BLaER1 (cell line): Measurements from ENCODE around the gene EHMT1.

Experiments used
- H3K27ac ChIP-seq: shearing (Covaris generic); formaldehyde crosslinking; 2 replicates; pipeline ENCODE4 v1.8.1; 2022
- H3K27me3 ChIP-seq: shearing (Covaris generic); formaldehyde crosslinking; 2 replicates; pipeline ENCODE4 v1.8.1; 2022
- H3K36me3 ChIP-seq: shearing (Covaris generic); formaldehyde crosslinking; 2 replicates; pipeline ENCODE4 v1.8.1; 2022
- H3K4me1 ChIP-seq: shearing (Covaris generic); formaldehyde crosslinking; 2 replicates; pipeline ENCODE4 v1.8.1; 2022
- H3K4me2 ChIP-seq: shearing (Covaris generic); formaldehyde crosslinking; 2 replicates; pipeline ENCODE4 v1.8.1; 2022
- H3K4me3 ChIP-seq: shearing (Covaris generic); formaldehyde crosslinking; 2 replicates; pipeline ENCODE4 v1.8.1; 2022
- H3K9ac ChIP-seq: shearing (Covaris generic); formaldehyde crosslinking; 2 replicates; pipeline ENCODE4 v1.8.1; 2022
- H3K9me3 ChIP-seq: shearing (Covaris generic); formaldehyde crosslinking; 2 replicates; pipeline ENCODE4 v1.8.1; 2022
- H4K20me1 ChIP-seq: shearing (Covaris generic); formaldehyde crosslinking; 2 replicates; pipeline ENCODE4 v1.8.1; 2022
- Cebpa-rat ChIP-seq: shearing (Covaris generic); IDR thresholded peaks from 2 replicates; pipeline ENCODE4 v1.8.1; 2022

Gene EHMT1

DNA sequence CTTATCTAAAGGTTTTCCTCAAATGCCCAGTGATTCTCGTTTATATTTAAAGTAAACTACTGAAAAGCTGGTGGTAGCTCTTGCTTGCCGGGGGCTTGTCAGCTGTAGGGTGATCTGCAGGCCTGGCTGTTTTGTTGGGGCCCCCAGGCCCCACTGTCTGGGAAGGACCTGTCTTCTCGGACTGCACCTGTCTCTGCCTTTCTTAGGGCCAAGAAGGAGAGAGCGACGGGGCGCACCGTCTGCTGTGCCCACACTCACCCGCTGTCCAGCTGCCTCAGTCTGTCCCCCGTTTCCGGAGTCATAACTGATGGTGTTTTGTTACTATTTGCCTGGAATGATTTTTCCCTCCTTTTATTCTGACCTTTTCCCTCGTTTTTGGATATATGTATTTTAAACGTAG is 164.7 kb downstream of the EHMT1 start:
- H3K9ac ChIP-seq: no peak overlapping the region
- no peak overlapping the region for H3K4me2 ChIP-seq
- H3K27ac ChIP-seq: no peak overlapping the region
- H3K4me3 ChIP-seq: no peak overlapping the region
- H3K9me3 ChIP-seq: no peaks in the 10 kb centered on the region
- H3K36me3 ChIP-seq: peaks cover 100% of the 10 kb centered on the region
- TF ChIP-seq Cebpa-rat: no peak
- H3K27me3 ChIP-seq: no peaks in the 10 kb centered on the region
- H4K20me1 ChIP-seq: peaks cover 84% of the 10 kb centered on the region
- H3K4me1 ChIP-seq: no peaks in the 10 kb centered on the region

DNA sequence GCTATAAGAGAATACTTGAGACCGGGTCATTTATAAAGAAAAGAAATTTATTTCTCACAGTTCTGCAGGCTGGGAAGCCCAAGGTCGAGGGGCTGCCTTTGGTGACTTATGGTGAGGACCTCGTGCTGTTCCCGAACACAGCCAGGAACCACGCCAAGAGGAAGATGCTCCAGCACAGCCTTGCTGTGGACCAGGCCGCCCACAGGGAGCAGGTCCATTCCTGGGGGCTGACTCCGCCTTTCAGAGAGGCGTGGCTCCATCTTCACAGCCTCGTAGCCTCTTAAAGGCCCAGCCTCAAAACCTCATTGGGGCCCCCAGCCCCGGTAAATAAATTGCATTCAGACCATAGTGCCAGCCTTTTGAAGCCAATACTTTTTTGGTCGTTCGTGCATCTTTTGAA is 165.2 kb downstream of the EHMT1 start:
- Histone ChIP-seq H3K4me2 (no peak overlapping the region), H3K27me3 (no peaks in the 10 kb centered on the region), H4K20me1 (peaks cover 84% of the 10 kb centered on the region), H3K9me3 (no peaks in the 10 kb centered on the region), H3K9ac (no peak overlapping the region), H3K36me3 (peaks cover 100% of the 10 kb centered on the region), H3K27ac (no peak overlapping the region), H3K4me1 (no peaks in the 10 kb centered on the region), H3K4me3 (no peak overlapping the region)
- no peak for TF ChIP-seq Cebpa-rat

DNA sequence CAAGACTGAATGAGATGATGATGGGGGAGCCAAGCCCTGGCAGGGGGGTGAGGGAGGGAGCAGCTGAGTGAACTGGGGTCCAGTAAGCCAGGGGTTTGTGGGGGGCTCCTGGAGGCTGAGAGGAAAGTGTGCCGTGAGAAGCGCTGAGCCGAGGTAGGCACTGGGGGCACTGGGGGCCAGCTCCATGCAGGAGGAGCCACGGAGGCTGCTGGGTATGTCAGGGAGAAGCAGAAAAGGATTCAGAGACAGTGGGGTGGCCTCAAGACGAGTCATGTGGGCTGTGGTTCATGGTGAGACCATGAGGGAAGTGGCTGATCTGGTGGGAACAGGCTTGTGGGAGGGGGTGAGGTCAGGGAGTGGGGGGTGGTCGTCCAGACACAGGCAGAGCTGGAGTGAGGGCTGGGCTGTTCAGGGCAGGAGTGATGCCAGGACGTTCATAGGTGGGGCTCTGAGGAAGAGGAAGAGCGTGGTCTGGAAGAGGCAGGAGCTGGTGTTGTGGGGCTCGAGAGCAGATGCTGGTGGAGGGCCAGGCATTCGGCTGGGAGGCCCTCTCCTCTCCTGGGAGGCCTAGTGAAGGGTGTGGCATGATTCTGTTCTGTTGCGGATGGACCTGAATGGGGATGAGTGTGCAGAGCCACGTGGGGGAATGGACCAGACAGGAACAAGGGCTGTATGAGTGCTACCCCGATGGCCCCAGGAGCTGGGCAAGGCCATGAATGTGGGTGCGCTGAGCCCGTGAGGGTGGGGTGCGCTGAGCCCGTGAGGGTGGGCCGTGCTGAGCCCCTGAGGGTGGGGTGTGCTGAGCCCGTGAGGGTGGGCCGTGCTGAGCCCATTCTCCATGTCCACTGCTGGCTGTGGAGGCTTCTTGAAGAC is 166.1 kb downstream of the EHMT1 start:
- no peak overlapping the region for H3K27ac ChIP-seq
- no peaks in the 10 kb centered on the region for H3K9me3 ChIP-seq
- no peaks in the 10 kb centered on the region for H3K4me1 ChIP-seq
- peaks cover 100% of the 10 kb centered on the region for H3K36me3 ChIP-seq
- no peak overlapping the region for H3K4me3 ChIP-seq
- TF ChIP-seq Cebpa-rat: no peak
- H4K20me1 ChIP-seq: peaks cover 85% of the 10 kb centered on the region
- no peaks in the 10 kb centered on the region for H3K27me3 ChIP-seq
- no peak overlapping the region for H3K4me2 ChIP-seq
- H3K9ac ChIP-seq: no peak overlapping the region

GRCh38 chr9:137785704-137786161 is 166.9 kb downstream of the EHMT1 start:
- H3K27me3 ChIP-seq: no peaks in the 10 kb centered on the region
- H3K27ac ChIP-seq: no peak overlapping the region
- H4K20me1 ChIP-seq: peaks cover 92% of the 10 kb centered on the region
- no peak overlapping the region for H3K4me2 ChIP-seq
- TF ChIP-seq Cebpa-rat: no peak
- no peak overlapping the region for H3K4me3 ChIP-seq
- H3K9me3 ChIP-seq: no peaks in the 10 kb centered on the region
- no peaks in the 10 kb centered on the region for H3K4me1 ChIP-seq
- no peak overlapping the region for H3K9ac ChIP-seq
- peaks cover 100% of the 10 kb centered on the region for H3K36me3 ChIP-seq

- Histone ChIP-seq H3K9ac (no peak overlapping the region), H3K27ac (no peak overlapping the region), H3K4me1 (no peaks in the 10 kb centered on the region), H3K27me3 (no peaks in the 10 kb centered on the region), H3K36me3 (peaks cover 100% of the 10 kb centered on the region), H3K9me3 (no peaks in the 10 kb centered on the region), H3K4me3 (no peak overlapping the region), H3K4me2 (no peak overlapping the region), H4K20me1 (peaks cover 89% of the 10 kb centered on the region)
- TF ChIP-seq Cebpa-rat: no peak
These were observed 167.7 kb downstream of the EHMT1 start for GRCh38 chr9:137786511-137786920.

- no peak overlapping the region for H3K4me2 ChIP-seq
- peaks cover 80% of the 10 kb centered on the region for H4K20me1 ChIP-seq
- no peaks in the 10 kb centered on the region for H3K4me1 ChIP-seq
- TF ChIP-seq Cebpa-rat: no peak
- H3K9ac ChIP-seq: no peak overlapping the region
- H3K36me3 ChIP-seq: peaks cover 100% of the 10 kb centered on the region
- H3K27ac ChIP-seq: no peak overlapping the region
- no peak overlapping the region for H3K4me3 ChIP-seq
- no peaks in the 10 kb centered on the region for H3K27me3 ChIP-seq
- H3K9me3 ChIP-seq: no peaks in the 10 kb centered on the region
These were observed 168.6 kb downstream of the EHMT1 start for GRCh38 chr9:137787381-137787780.

DNA sequence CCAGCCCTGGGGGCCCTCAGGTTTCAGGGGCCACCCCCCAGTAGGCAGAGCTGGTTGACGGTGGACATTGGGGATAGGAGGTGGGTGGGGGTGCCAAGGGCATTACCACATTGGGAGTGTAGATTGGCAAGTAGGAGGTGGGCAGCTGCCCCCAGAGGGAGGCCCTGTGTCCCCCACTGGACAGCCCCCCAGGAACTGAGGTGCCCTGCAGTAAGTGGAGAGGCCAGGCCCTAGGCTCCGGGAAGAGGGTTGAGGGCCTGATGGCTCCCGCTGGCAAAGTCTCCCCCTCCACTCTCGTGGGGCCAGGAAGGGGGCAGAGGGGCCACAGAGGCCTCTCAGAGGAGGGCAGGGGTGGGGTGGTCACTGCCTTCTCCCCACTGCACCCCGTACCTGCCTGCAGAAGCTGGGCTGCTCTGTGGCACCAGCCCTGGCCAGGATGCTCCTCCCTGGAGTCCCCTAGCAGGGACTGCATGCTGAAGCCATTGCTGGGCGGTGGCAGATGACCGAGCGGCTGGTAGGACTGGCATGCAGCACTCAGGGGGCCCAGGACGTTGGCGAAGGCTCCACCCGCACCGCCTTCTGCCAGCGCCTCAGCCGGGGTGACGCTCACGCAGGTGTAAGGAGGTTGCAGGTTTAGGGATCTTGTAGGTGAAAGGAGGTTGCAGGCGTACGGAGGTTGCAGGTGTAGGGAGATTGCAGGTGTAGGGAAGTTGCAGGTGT is 169.1 kb downstream of the EHMT1 start:
- TF ChIP-seq Cebpa-rat: no peak
- Histone ChIP-seq H3K4me1 (no peaks in the 10 kb centered on the region), H3K27me3 (no peaks in the 10 kb centered on the region), H3K36me3 (peaks cover 100% of the 10 kb centered on the region), H3K27ac (no peak overlapping the region), H3K4me3 (no peak overlapping the region), H3K9me3 (no peaks in the 10 kb centered on the region), H4K20me1 (peaks cover 78% of the 10 kb centered on the region), H3K9ac (no peak overlapping the region), H3K4me2 (no peak overlapping the region)

GRCh38 chr9:137788561-137789294 is 169.9 kb downstream of the EHMT1 start:
- no peak for TF ChIP-seq Cebpa-rat
- Histone ChIP-seq H3K4me2 (no peak overlapping the region), H3K9ac (no peak overlapping the region)

GRCh38 chr9:137789295-137789895 is 170.6 kb downstream of the EHMT1 start:
- H3K9me3 ChIP-seq: no peaks in the 10 kb centered on the region
- H4K20me1 ChIP-seq: peaks cover 72% of the 10 kb centered on the region
- H3K27ac ChIP-seq: no peak overlapping the region
- H3K36me3 ChIP-seq: peaks cover 99% of the 10 kb centered on the region
- H3K27me3 ChIP-seq: no peaks in the 10 kb centered on the region
- H3K4me2 ChIP-seq: no peak overlapping the region
- H3K4me3 ChIP-seq: no peak overlapping the region
- no peaks in the 10 kb centered on the region for H3K4me1 ChIP-seq
- no peak for TF ChIP-seq Cebpa-rat
- H3K9ac ChIP-seq: no peak overlapping the region

More at GRCh38 chr9:137788561-137789294, 169.9 kb downstream of the EHMT1 start:
- H3K4me3 ChIP-seq: no peak overlapping the region
- H4K20me1 ChIP-seq: peaks cover 77% of the 10 kb centered on the region
- H3K9me3 ChIP-seq: no peaks in the 10 kb centered on the region
- no peaks in the 10 kb centered on the region for H3K4me1 ChIP-seq
- H3K36me3 ChIP-seq: peaks cover 100% of the 10 kb centered on the region
- no peaks in the 10 kb centered on the region for H3K27me3 ChIP-seq
- H3K27ac ChIP-seq: no peak overlapping the region
